ENCODE data around the gene ANKS3. TPM values are rescaled to one million over a fixed set of nuclear protein-coding genes. Genes with fewer than 3 reads are reported as not detected.

Gene ANKS3
- total and polyA plus RNA-seq, 2 of the 8 experiments (the other 6 are each of a cell fraction or from before 2014, with no cell fraction given), result 15.5 to 23.9 TPM

- POLR2A ChIA-PET (ENCODE audit: partially characterized antibody), result interaction anchor here (0.6 to 5.4 kb wide), 13 partner anchors 10 to 152 kb away, joined by 3 to 59 read pairs (median 3); partner anchors contain the start of genes ANKS3, DNAAF8, GLYR1 and SEPTIN12
These were observed 38.4 kb downstream of the ANKS3 start for GRCh38 chr16:4695473-4696171.

More at GRCh38 chr16:4695473-4696171, 38.4 kb downstream of the ANKS3 start:
- H3K79me1 ChIP-seq (ENCODE audit: low read depth, low read length), result no peaks in the 10 kb centered on the region
- DNase-seq (ENCODE audit: low read depth in 1 of 2, low spot score in 2 of 2), result no peak
- no peak overlapping the region for H3K23ac ChIP-seq (ENCODE audit: insufficient read length)
- no peak overlapping the region for H3K9ac ChIP-seq (replicated peaks in 1 of 4; ENCODE audit: extremely low read depth in 1 of 4, low read depth in 3 of 4, low read length in 3 of 4)
- H3K27me3 ChIP-seq (replicated peaks in 1 of 4; ENCODE audit: control insufficient read depth in 3 of 4, extremely low read depth in 1 of 4, insufficient read depth in 3 of 4, low read length in 3 of 4), result no peaks in the 10 kb centered on the region
- H3K27ac ChIP-seq (ENCODE audit: low read depth, low read length), result no peak overlapping the region
- no peak overlapping the region for H3K18ac ChIP-seq (ENCODE audit: extremely low read depth, low read length)
- no peak overlapping the region for H3K56ac ChIP-seq (replicated peaks; ENCODE audit: insufficient read length, low read depth, low read length)
- peaks cover 17 to 32% (median 28%) of the 10 kb centered on the region in 4 experiments for H3K36me3 ChIP-seq (ENCODE audit: control insufficient read depth in 2 of 4, insufficient read depth in 4 of 4, low read length in 3 of 4)
- H2BK20ac ChIP-seq (ENCODE audit: low read length), result no peak overlapping the region
- H4K8ac ChIP-seq (ENCODE audit: extremely low read depth, insufficient read depth, low read length), result peak overlapping the region; percentile 51; the same call in 1 of the 2 replicates
- no peak overlapping the region for H3K4me3 ChIP-seq (ENCODE audit: extremely low read depth in 1 of 4, insufficient read depth in 2 of 4, low read depth in 3 of 4, low read length in 4 of 4)
- peaks cover 0 to 2% of the 10 kb centered on the region in 2 experiments; a peak in 1 of 4 replicates for H3K79me2 ChIP-seq (ENCODE audit: control insufficient read depth in 1 of 2, insufficient read depth in 2 of 2, low read length in 2 of 2)
- H2BK120ac ChIP-seq (replicated peaks; ENCODE audit: low read depth, low read length), result no peak overlapping the region
- 92% methylated on average over 12 of the region's 12 CpGs; no CpG with 5 or more reads in 1 of the 2 experiments for WGBS, 2 experiments (ENCODE audit: extremely low coverage in 1 of 2, insufficient coverage in 1 of 2, insufficient read length in 1 of 2, insufficient replicate concordance in 2 of 2, low coverage in 1 of 2, low lambda C conversion rate in 2 of 2, missing lambda C conversion rate in 1 of 2)
- H2BK12ac ChIP-seq (ENCODE audit: low read depth, low read length), result no peak overlapping the region
- H2AK5ac ChIP-seq (ENCODE audit: low read depth, low read length), result no peak overlapping the region
- peaks cover 0 to 7% (median 5%) of the 10 kb centered on the region in 4 experiments; a peak in 4 of 7 replicates for H3K4me1 ChIP-seq (replicated peaks in 1 of 4; ENCODE audit: control insufficient read depth in 3 of 4, insufficient read depth in 4 of 4, low read length in 3 of 4)
- no peak overlapping the region for H4K5ac ChIP-seq (ENCODE audit: insufficient read length, low read depth, low read length)
- TF ChIP-seq TEAD4 (IDR thresholded peaks at IDR 0.05; ENCODE audit: low read depth, low read length), result no peak
- no peak for TF ChIP-seq TBP (IDR thresholded peaks at IDR 0.05; ENCODE audit: low read depth, low read length)
- CTCF ChIA-PET (ENCODE audit: partially characterized antibody), result interaction anchor here (0.7 to 2.8 kb wide), 12 partner anchors 9 to 260 kb away, joined by 3 to 13 read pairs (median 4); no protein-coding TSS in a partner anchor
- H3K4ac ChIP-seq (replicated peaks; ENCODE audit: insufficient read length, low read depth, low read length), result no peak overlapping the region
- H3K9me3 ChIP-seq (ENCODE audit: insufficient read depth in 2 of 2, low read depth in 1 of 2, low read length in 1 of 2), result no peaks in the 10 kb centered on the region
- no peak overlapping the region for H3K4me2 ChIP-seq (ENCODE audit: insufficient read depth in 1 of 2, low read depth in 2 of 2, low read length in 2 of 2)
- no peak overlapping the region for H4K91ac ChIP-seq (replicated peaks; ENCODE audit: insufficient read length, low read length)
- H3K14ac ChIP-seq (ENCODE audit: insufficient read length), result no peak overlapping the region
- H3K23me2 ChIP-seq (ENCODE audit: low read depth, low read length), result peaks cover 8% of the 10 kb centered on the region; the same call in 1 of the 2 replicates
- H2AFZ ChIP-seq (ENCODE audit: low read length), result no peak overlapping the region
- FAIRE-seq, result no peak
- peaks cover 0 to 20% of the 10 kb centered on the region in 2 experiments for H4K20me1 ChIP-seq (replicated peaks in 1 of 2; ENCODE audit: control insufficient read depth in 1 of 2, insufficient read depth in 2 of 2, low read length in 2 of 2)
- H2BK15ac ChIP-seq (ENCODE audit: low read length), result no peak overlapping the region
- H2BK5ac ChIP-seq (ENCODE audit: low read depth, low read length), result no peak overlapping the region; the same call in 1 of the 2 replicates

Data from H1 (cell line).